Measurements from ENCODE around the gene ORAI3. TPM values are rescaled to one million over a fixed set of nuclear protein-coding genes. Genes with fewer than 3 reads are reported as not detected.
"Not testable (repeated sequence)": the region's sequence is repeated elsewhere in the genome, so short reads cannot be mapped to it uniquely, and the experiment has no call there.

Gene ORAI3
- total RNA-seq, 1 experiment from 2014 or later, result 10.8 TPM

GRCh38 chr16:30937692-30938091 is 11.2 kb upstream of the ORAI3 start:
- H3K36me3 Mint-ChIP-seq, result peaks cover 40% of the 10 kb centered on the region
- ChIA-PET POLR2A (no interaction called here), CTCF (interaction anchor here (1.9 kb wide), 1 partner anchor 47 kb away, joined by 7 read pairs; the partner anchor contains the start of gene HSD3B7)
- H3K27ac Mint-ChIP-seq, result no peak overlapping the region
- TF ChIP-seq PREB (CRISPR knock-in tag; IDR thresholded peaks at IDR 0.05; ENCODE audit: borderline replicate concordance) (no peak), STAT6 (CRISPR knock-in tag; conservative IDR thresholded peaks at IDR 0.05; ENCODE audit: low read depth) (no peak), AFF4 (CRISPR knock-in tag; IDR thresholded peaks at IDR 0.05; ENCODE audit: borderline replicate concordance) (no peak), MLX (CRISPR knock-in tag; IDR thresholded peaks at IDR 0.05) (no peak), TP53 (CRISPR knock-in tag; IDR thresholded peaks at IDR 0.05) (no peak), ETV6 (CRISPR knock-in tag; IDR thresholded peaks at IDR 0.05) (no peak), RELA (CRISPR knock-in tag; IDR thresholded peaks at IDR 0.05; ENCODE audit: borderline replicate concordance) (no peak), SMAD3 (CRISPR knock-in tag; IDR thresholded peaks at IDR 0.05; ENCODE audit: borderline replicate concordance) (no peak), TEAD1 (CRISPR knock-in tag; IDR thresholded peaks at IDR 0.05) (no peak), ERG (CRISPR knock-in tag; IDR thresholded peaks at IDR 0.05) (no peak), ZNF138 (CRISPR knock-in tag; conservative IDR thresholded peaks at IDR 0.05) (no peak), FOXP1 (CRISPR knock-in tag; IDR thresholded peaks at IDR 0.05; ENCODE audit: borderline replicate concordance) (no peak)
- peaks cover 5% of the 10 kb centered on the region for H3K4me1 Mint-ChIP-seq
- H3K4me3 Mint-ChIP-seq, result no peak overlapping the region
- H3K27me3 Mint-ChIP-seq (ENCODE audit: low read depth), result no peaks in the 10 kb centered on the region
- DNase-seq (ENCODE audit: low spot score) (no peak), ATAC-seq (no peak)
- no peaks in the 10 kb centered on the region for H3K9me3 Mint-ChIP-seq

- DNase-seq (ENCODE audit: low spot score); H3K9me3 Mint-ChIP-seq; ATAC-seq; H3K27ac Mint-ChIP-seq; H3K27me3 Mint-ChIP-seq (ENCODE audit: low read depth); H3K4me1 Mint-ChIP-seq; POLR2A ChIA-PET; H3K4me3 Mint-ChIP-seq: not testable (repeated sequence)
- peaks cover 53% of the 10 kb centered on the region for H3K36me3 Mint-ChIP-seq
- CTCF ChIA-PET, result interaction anchor here (0.6 to 4.2 kb wide), 6 partner anchors 13 to 467 kb away, joined by 3 to 79 read pairs (median 6); partner anchors contain the start of genes FBXL19 and HSD3B7
These were observed 9.3 kb upstream of the ORAI3 start for GRCh38 chr16:30939571-30939970.

All from WTC11 (cell line).